ENCODE measurements around the gene TCF7L1. TPM values are rescaled to one million over a fixed set of nuclear protein-coding genes. Genes with fewer than 3 reads are reported as not detected.

The TCF7L1 gene
- total and polyA plus RNA-seq, 9 of the 15 experiments (the other 6 are each of a cell fraction or from before 2014, with no cell fraction given), result 0.03 to 0.11 (median 0.07) TPM; not detected in 5

DNA sequence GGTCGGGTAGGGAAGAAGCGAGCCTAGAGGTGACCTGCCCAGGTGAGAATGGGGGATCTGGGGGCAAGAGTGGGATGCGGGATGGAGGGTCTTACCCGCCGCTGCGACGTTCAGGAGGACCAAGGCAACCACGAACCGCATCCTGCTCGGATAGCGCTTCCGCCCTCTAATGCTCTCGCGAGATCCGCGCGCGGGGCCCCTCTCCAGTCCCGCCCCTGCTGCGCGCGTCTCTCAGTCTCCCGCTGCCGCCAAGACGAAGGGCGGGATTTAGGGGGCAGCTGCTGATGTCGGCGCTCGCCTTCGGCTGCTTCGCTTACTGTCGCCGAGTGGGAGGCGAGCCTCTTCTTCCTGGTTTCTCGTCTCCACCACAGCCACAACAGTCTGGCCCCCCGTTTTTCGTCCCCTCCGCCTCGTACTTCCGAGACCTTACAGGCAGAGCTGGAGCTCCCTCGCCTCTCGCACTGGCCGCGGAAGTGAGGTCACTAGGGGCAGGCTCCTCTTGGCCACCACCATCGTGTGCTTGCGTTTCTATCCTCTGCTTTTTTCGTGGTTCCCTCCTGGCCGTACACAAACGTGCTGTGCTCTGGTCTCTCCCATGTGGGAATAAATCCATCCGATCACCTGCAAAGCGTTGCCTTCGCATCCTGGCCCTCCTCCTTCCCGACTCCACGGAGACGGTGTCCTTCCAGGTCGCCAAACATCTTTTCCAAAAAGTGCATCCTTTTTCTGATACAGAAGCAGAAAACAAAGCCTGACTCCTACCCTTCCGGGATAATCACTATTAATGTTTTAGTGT is 194.8 kb downstream of the TCF7L1 start, which contains the start of gene TGOLN2 (continued):
- TF ChIP-seq, protein P1, sequence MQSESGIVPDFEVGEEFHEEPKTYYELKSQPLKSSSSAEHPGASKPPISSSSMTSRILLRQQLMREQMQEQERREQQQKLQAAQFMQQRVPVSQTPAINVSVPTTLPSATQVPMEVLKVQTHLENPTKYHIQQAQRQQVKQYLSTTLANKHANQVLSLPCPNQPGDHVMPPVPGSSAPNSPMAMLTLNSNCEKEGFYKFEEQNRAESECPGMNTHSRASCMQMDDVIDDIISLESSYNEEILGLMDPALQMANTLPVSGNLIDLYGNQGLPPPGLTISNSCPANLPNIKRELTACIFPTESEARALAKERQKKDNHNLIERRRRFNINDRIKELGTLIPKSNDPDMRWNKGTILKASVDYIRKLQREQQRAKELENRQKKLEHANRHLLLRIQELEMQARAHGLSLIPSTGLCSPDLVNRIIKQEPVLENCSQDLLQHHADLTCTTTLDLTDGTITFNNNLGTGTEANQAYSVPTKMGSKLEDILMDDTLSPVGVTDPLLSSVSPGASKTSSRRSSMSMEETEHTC (IDR thresholded peaks at IDR 0.05), result no peak
- no peak for TF ChIP-seq TCFL5 (CRISPR knock-in tag; conservative IDR thresholded peaks at IDR 0.05)
- TF ChIP-seq, protein P2, sequence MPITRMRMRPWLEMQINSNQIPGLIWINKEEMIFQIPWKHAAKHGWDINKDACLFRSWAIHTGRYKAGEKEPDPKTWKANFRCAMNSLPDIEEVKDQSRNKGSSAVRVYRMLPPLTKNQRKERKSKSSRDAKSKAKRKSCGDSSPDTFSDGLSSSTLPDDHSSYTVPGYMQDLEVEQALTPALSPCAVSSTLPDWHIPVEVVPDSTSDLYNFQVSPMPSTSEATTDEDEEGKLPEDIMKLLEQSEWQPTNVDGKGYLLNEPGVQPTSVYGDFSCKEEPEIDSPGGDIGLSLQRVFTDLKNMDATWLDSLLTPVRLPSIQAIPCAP (CRISPR knock-in tag; IDR thresholded peaks at IDR 0.05; ENCODE audit: borderline replicate concordance), result no peak
- TF ChIP-seq, protein P3, sequence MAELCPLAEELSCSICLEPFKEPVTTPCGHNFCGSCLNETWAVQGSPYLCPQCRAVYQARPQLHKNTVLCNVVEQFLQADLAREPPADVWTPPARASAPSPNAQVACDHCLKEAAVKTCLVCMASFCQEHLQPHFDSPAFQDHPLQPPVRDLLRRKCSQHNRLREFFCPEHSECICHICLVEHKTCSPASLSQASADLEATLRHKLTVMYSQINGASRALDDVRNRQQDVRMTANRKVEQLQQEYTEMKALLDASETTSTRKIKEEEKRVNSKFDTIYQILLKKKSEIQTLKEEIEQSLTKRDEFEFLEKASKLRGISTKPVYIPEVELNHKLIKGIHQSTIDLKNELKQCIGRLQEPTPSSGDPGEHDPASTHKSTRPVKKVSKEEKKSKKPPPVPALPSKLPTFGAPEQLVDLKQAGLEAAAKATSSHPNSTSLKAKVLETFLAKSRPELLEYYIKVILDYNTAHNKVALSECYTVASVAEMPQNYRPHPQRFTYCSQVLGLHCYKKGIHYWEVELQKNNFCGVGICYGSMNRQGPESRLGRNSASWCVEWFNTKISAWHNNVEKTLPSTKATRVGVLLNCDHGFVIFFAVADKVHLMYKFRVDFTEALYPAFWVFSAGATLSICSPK (IDR thresholded peaks at IDR 0.05; ENCODE audit: borderline replicate concordance), result no peak
- no peak for TF ChIP-seq FOXK1 (CRISPR knock-in tag; IDR thresholded peaks at IDR 0.05; ENCODE audit: borderline replicate concordance)
- no peak; the same call in 1 of the 2 replicates for TF ChIP-seq HCFC1 (IDR thresholded peaks at IDR 0.05; ENCODE audit: low read depth, low read length)
- TF ChIP-seq XRCC5 (IDR thresholded peaks at IDR 0.05; ENCODE audit: low read depth, low read length), result no peak
- peak; percentile 29 to 77; a peak in 1 of 4 replicates for TF ChIP-seq SIN3A (IDR thresholded peaks at IDR 0.05; ENCODE audit: borderline replicate concordance in 2 of 2, control insufficient read depth in 1 of 2, low read depth in 2 of 2, low read length in 2 of 2)
- TF ChIP-seq, protein P4, sequence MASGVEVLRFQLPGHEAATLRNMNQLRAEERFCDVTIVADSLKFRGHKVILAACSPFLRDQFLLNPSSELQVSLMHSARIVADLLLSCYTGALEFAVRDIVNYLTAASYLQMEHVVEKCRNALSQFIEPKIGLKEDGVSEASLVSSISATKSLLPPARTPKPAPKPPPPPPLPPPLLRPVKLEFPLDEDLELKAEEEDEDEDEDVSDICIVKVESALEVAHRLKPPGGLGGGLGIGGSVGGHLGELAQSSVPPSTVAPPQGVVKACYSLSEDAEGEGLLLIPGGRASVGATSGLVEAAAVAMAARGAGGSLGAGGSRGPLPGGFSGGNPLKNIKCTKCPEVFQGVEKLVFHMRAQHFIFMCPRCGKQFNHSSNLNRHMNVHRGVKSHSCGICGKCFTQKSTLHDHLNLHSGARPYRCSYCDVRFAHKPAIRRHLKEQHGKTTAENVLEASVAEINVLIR (CRISPR knock-in tag; IDR thresholded peaks at IDR 0.05), result peak; percentile 42; the same call in 1 of the 2 replicates
- TF ChIP-seq, protein P5, sequence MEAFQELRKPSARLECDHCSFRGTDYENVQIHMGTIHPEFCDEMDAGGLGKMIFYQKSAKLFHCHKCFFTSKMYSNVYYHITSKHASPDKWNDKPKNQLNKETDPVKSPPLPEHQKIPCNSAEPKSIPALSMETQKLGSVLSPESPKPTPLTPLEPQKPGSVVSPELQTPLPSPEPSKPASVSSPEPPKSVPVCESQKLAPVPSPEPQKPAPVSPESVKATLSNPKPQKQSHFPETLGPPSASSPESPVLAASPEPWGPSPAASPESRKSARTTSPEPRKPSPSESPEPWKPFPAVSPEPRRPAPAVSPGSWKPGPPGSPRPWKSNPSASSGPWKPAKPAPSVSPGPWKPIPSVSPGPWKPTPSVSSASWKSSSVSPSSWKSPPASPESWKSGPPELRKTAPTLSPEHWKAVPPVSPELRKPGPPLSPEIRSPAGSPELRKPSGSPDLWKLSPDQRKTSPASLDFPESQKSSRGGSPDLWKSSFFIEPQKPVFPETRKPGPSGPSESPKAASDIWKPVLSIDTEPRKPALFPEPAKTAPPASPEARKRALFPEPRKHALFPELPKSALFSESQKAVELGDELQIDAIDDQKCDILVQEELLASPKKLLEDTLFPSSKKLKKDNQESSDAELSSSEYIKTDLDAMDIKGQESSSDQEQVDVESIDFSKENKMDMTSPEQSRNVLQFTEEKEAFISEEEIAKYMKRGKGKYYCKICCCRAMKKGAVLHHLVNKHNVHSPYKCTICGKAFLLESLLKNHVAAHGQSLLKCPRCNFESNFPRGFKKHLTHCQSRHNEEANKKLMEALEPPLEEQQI (IDR thresholded peaks at IDR 0.05), result no peak
- TF ChIP-seq, protein P6, sequence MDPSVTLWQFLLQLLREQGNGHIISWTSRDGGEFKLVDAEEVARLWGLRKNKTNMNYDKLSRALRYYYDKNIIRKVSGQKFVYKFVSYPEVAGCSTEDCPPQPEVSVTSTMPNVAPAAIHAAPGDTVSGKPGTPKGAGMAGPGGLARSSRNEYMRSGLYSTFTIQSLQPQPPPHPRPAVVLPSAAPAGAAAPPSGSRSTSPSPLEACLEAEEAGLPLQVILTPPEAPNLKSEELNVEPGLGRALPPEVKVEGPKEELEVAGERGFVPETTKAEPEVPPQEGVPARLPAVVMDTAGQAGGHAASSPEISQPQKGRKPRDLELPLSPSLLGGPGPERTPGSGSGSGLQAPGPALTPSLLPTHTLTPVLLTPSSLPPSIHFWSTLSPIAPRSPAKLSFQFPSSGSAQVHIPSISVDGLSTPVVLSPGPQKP (CRISPR knock-in tag; IDR thresholded peaks at IDR 0.05), result no peak
- no peak for TF ChIP-seq ZNF239 (CRISPR knock-in tag; IDR thresholded peaks at IDR 0.05)
- TF ChIP-seq MYBL2 (IDR thresholded peaks at IDR 0.05; ENCODE audit: low read depth), result no peak
- TF ChIP-seq MYBL2 (CRISPR knock-in tag; IDR thresholded peaks at IDR 0.05; ENCODE audit: borderline replicate concordance), result no peak
- peak; percentile 69 for TF ChIP-seq SAP30 (IDR thresholded peaks at IDR 0.05; ENCODE audit: borderline replicate concordance, insufficient read depth, low read depth, low read length, poor library complexity, severe bottlenecking)
- TF ChIP-seq FOXJ3 (CRISPR knock-in tag; IDR thresholded peaks at IDR 0.05), result no peak
- TF ChIP-seq NR1H2 (CRISPR knock-in tag; IDR thresholded peaks at IDR 0.05), result no peak

Measured in K562 (cell line).